A549 (cell line): ENCODE data around the gene MCM8.

Experiments
- BCL3 ChIP-seq: fragments of >200 bp; sonication (Bioruptor Twin); formaldehyde crosslinking; IDR thresholded peaks from 3 replicates; pipeline ENCODE4 v1.6.1; 2016
- BHLHE40 ChIP-seq: IDR thresholded peaks from 2 replicates; pipeline ENCODE4 v1.6.1; 2012; ENCODE audit warnings: low read depth, low read length, inconsistent platforms
- CTCF ChIP-seq: fragments of >200 bp; sonication (Bioruptor Twin); formaldehyde crosslinking; IDR thresholded peaks from 3 replicates; pipeline ENCODE4 v1.5.1; 2016
- ELK1 ChIP-seq: fragments of 150-350 bp; IDR thresholded peaks from 2 replicates; pipeline ENCODE4 v1.6.1; 2014; ENCODE audit warnings: low read depth, mild to moderate bottlenecking, low read length
- EP300 ChIP-seq, 2 experiments: fragments of >200 bp; sonication (Bioruptor Twin); formaldehyde crosslinking; IDR thresholded peaks; 2 replicates in 1 of 2; 3 replicates in 1 of 2; pipeline ENCODE4 v1.6.1; 2016 to 2017
- HOXA7 ChIP-seq: fragments of 250-450 bp; sonication (Bioruptor Pico); IDR thresholded peaks from 2 replicates; pipeline ENCODE4 v1.5.0; 2020; ENCODE audit warnings: mild to moderate bottlenecking, moderate library complexity
- JUNB ChIP-seq: fragments of >200 bp; sonication (Bioruptor Twin); formaldehyde crosslinking; IDR thresholded peaks from 2 replicates; pipeline ENCODE4 v1.6.1; 2016
- MAFK ChIP-seq: fragments of 450-650 bp; IDR thresholded peaks from 2 replicates; pipeline ENCODE4 v1.6.1; 2014; ENCODE audit not compliant: partially characterized antibody
- MAX ChIP-seq: IDR thresholded peaks from 2 replicates; pipeline ENCODE4 v1.6.1; 2012
- MYC ChIP-seq: IDR thresholded peaks from 2 replicates; pipeline ENCODE4 v1.6.1; 2012; ENCODE audit warnings: mild to moderate bottlenecking, inconsistent platforms, low read length, improper control_type of control experiment, borderline replicate concordance
- POLR2A ChIP-seq: IDR thresholded peaks from 2 replicates; pipeline ENCODE4 v1.6.1; 2012; ENCODE audit warnings: mild to moderate bottlenecking, low read length
- ZSCAN20 ChIP-seq: fragments of 250-450 bp; sonication (Bioruptor Pico); IDR thresholded peaks from 2 replicates; pipeline ENCODE4 v1.8.0; 2022; ENCODE audit warnings: mild to moderate bottlenecking, moderate library complexity

- TF ChIP-seq EP300 (IDR thresholded peaks at IDR 0.05) (no peak), POLR2A (no peak), ZSCAN20 (CRISPR knock-in tag) (no peak), ELK1 (no peak), BCL3 (no peak), JUNB (no peak), MAFK (no peak), HOXA7 (CRISPR knock-in tag) (no peak), MAX (no peak), CTCF (no peak), MYC (no peak), BHLHE40 (no peak)
Measured at GRCh38 chr20:5973971-5974370, 23.5 kb downstream of the MCM8 start.
